Measurements from ENCODE around the gene AMMECR1.
"Not testable (repeated sequence)": the region's sequence is repeated elsewhere in the genome, so short reads cannot be mapped to it uniquely, and the experiment has no call there.

Gene AMMECR1

DNA sequence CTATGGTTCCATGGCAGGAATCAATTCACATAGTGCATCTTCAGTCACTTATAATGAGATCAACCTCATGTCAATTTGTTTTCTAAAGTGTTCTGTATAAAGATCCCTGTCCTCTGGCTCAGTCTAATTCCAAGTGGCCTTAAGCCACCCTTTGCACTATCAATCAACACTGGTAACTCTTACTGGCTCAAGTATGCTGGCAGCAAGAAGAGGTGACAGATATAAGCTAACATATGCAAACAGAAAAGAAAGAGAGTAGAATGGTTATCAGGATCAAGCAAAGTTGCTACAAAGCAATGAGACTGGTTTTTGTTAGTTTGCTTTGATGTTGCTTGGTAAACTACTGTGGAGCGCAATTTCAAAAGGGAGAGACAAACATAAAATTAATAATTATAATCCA lies 67.0 kb downstream of the AMMECR1 start:
- Histone ChIP-seq H2AFZ (no peak overlapping the region), H3K79me2 (no peaks in the 10 kb centered on the region), H3K36me3 (ENCODE audit: control insufficient read depth, insufficient read depth, low read length) (no peaks in the 10 kb centered on the region), H3K4me1 (no peaks in the 10 kb centered on the region), H3K4me2 (ENCODE audit: low read length) (no peak overlapping the region), H3K27ac (no peak overlapping the region), H3K9me3 (ENCODE audit: control insufficient read depth, low read length) (no peaks in the 10 kb centered on the region), H3K9ac (no peak overlapping the region), H3K27me3 (ENCODE audit: control insufficient read depth, insufficient read depth, low read length) (no peaks in the 10 kb centered on the region), H3K4me3 (ENCODE audit: low read depth, low read length) (no peak overlapping the region)
- TF ChIP-seq, protein P1, sequence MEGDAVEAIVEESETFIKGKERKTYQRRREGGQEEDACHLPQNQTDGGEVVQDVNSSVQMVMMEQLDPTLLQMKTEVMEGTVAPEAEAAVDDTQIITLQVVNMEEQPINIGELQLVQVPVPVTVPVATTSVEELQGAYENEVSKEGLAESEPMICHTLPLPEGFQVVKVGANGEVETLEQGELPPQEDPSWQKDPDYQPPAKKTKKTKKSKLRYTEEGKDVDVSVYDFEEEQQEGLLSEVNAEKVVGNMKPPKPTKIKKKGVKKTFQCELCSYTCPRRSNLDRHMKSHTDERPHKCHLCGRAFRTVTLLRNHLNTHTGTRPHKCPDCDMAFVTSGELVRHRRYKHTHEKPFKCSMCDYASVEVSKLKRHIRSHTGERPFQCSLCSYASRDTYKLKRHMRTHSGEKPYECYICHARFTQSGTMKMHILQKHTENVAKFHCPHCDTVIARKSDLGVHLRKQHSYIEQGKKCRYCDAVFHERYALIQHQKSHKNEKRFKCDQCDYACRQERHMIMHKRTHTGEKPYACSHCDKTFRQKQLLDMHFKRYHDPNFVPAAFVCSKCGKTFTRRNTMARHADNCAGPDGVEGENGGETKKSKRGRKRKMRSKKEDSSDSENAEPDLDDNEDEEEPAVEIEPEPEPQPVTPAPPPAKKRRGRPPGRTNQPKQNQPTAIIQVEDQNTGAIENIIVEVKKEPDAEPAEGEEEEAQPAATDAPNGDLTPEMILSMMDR (IDR thresholded peaks at IDR 0.05) = no peak

DNA sequence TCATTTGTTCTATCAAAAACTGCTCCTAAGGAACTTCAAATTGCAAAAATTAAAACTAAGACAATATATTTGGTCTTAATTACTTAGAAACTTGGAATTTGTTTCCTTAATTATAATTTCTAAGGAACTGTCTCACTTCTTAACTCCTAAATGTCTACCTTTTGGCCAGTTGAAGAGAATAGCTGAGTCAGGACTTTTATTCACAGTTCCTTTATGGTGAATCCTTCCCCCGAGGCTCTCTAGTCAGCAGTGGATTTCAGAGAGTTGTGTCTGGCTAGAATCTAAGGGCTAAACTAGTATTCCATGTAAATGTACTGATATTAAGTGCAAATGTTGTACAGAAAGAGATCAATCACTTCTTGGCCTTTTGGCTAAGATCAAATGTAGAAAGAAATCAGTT lies 69.3 kb downstream of the AMMECR1 start:
- Histone ChIP-seq H3K27me3 (ENCODE audit: control insufficient read depth, insufficient read depth, low read length) (no peaks in the 10 kb centered on the region), H3K4me3 (ENCODE audit: low read depth, low read length) (no peak overlapping the region), H3K79me2 (no peaks in the 10 kb centered on the region), H3K4me2 (ENCODE audit: low read length) (no peak overlapping the region), H3K4me1 (no peaks in the 10 kb centered on the region), H3K36me3 (ENCODE audit: control insufficient read depth, insufficient read depth, low read length) (no peaks in the 10 kb centered on the region), H3K27ac (no peak overlapping the region), H3K9me3 (ENCODE audit: control insufficient read depth, low read length) (no peaks in the 10 kb centered on the region), H2AFZ (no peak overlapping the region), H3K9ac (no peak overlapping the region)
- TF ChIP-seq, protein P1 (IDR thresholded peaks at IDR 0.05) = no peak

DNA sequence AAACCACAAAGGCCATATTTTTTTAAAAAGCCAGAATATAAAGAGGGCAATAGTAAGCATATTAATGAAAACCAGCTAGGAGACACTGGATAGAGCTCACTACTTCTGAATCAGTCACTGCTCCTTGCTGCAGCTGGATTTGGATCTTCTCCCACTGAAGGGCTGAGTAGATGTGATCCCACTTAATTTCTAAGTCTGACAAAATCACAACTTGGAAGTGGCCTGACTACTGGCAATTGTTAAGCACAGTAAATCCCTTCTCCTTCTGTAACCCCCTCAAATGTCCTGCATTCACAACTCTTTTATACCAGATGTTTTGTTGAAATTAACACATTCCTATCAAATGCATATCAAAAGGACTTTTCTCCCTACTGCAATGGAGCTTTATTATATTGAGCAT lies 72.9 kb downstream of the AMMECR1 start:
- Histone ChIP-seq H3K27ac (no peak overlapping the region), H3K9ac (no peak overlapping the region), H3K4me3 (ENCODE audit: low read depth, low read length) (no peak overlapping the region), H3K79me2 (no peaks in the 10 kb centered on the region), H3K4me2 (ENCODE audit: low read length) (no peak overlapping the region), H3K4me1 (no peaks in the 10 kb centered on the region), H3K27me3 (ENCODE audit: control insufficient read depth, insufficient read depth, low read length) (no peaks in the 10 kb centered on the region), H2AFZ (no peak overlapping the region), H3K9me3 (ENCODE audit: control insufficient read depth, low read length) (no peaks in the 10 kb centered on the region), H3K36me3 (ENCODE audit: control insufficient read depth, insufficient read depth, low read length) (no peaks in the 10 kb centered on the region)
- TF ChIP-seq, protein P1 (IDR thresholded peaks at IDR 0.05) = no peak

DNA sequence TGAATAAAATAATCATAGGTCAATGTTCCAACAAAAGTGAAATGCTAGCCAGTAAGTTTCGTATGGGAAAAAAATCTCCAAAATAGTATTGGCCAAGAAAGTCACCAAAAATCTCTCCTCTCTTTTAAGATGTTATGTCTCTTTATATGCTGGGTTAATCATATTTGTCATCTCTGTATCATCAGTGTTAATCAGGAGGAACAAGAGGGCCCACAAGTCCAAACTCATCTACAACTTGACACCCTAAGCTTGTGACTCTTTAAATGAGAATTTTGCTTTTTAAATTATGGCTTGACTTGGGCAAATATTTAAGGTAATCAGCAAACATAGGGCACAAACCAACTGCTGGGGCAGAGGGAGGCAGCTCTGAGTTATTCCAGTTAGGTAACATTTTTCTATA lies 75.5 kb downstream of the AMMECR1 start:
- no peaks in the 10 kb centered on the region for H3K27me3 ChIP-seq (ENCODE audit: control insufficient read depth, insufficient read depth, low read length)
- no peak overlapping the region for H3K4me2 ChIP-seq (ENCODE audit: low read length)
- TF ChIP-seq, protein P1 (IDR thresholded peaks at IDR 0.05) = no peak
- H3K4me3 ChIP-seq (ENCODE audit: low read depth, low read length) = no peak overlapping the region
- no peaks in the 10 kb centered on the region for H3K9me3 ChIP-seq (ENCODE audit: control insufficient read depth, low read length)
- H2AFZ ChIP-seq = no peak overlapping the region
- no peaks in the 10 kb centered on the region for H3K79me2 ChIP-seq
- no peaks in the 10 kb centered on the region for H3K4me1 ChIP-seq
- H3K9ac ChIP-seq = no peak overlapping the region
- H3K36me3 ChIP-seq (ENCODE audit: control insufficient read depth, insufficient read depth, low read length) = no peaks in the 10 kb centered on the region
- H3K27ac ChIP-seq = no peak overlapping the region

DNA sequence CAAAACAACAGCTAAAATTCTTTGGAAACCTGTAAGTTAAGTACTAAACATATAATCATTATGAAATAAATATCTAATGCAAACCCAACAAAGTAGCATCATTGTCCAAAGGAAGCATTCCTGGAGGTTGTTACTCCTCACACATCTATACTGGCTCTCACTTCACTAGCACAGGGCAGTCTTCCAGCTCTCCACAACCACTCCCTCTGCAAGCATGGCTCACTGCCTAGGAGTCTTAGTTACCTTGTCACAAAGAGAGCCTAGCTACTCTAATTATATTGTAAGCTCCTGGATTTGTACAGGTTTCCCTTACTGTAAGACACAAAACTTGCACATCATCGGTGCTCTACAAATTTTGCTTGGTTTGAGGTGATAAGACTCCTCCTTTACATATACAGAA lies 76.1 kb downstream of the AMMECR1 start:
- Histone ChIP-seq H3K36me3 (ENCODE audit: control insufficient read depth, insufficient read depth, low read length) (no peaks in the 10 kb centered on the region), H3K4me3 (ENCODE audit: low read depth, low read length) (no peak overlapping the region), H3K79me2 (no peaks in the 10 kb centered on the region), H3K27me3 (ENCODE audit: control insufficient read depth, insufficient read depth, low read length) (no peaks in the 10 kb centered on the region), H3K9me3 (ENCODE audit: control insufficient read depth, low read length) (no peaks in the 10 kb centered on the region), H3K27ac (no peak overlapping the region), H3K4me2 (ENCODE audit: low read length) (no peak overlapping the region), H3K4me1 (no peaks in the 10 kb centered on the region), H3K9ac (no peak overlapping the region), H2AFZ (no peak overlapping the region)
- TF ChIP-seq, protein P1 (IDR thresholded peaks at IDR 0.05) = no peak

DNA sequence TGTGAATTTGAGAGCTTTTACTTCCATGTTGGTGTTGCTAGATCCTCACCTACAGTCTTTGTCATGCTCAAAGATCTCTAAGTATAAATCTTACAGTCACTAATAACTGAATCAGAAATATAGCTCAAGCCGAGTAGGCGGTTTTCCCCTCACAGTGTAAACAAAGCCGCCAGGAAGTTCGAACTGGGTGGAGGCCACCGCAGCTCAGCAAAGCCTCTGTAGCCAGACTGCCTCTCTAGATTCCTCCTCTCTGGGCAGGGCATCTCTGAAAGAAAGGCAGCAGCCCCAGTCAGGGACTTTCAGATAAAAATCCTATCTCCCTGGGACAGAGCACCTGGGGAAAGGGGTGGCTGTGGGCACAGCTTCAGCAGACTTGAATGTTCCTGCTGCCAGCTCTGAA lies 79.6 kb downstream of the AMMECR1 start:
- H3K4me1 ChIP-seq; H3K79me2 ChIP-seq; H3K4me3 ChIP-seq (ENCODE audit: low read depth, low read length); H3K9me3 ChIP-seq (ENCODE audit: control insufficient read depth, low read length); H3K9ac ChIP-seq; H2AFZ ChIP-seq; H3K27me3 ChIP-seq (ENCODE audit: control insufficient read depth, insufficient read depth, low read length); H3K36me3 ChIP-seq (ENCODE audit: control insufficient read depth, insufficient read depth, low read length); H3K4me2 ChIP-seq (ENCODE audit: low read length); H3K27ac ChIP-seq: not testable (repeated sequence)

DNA sequence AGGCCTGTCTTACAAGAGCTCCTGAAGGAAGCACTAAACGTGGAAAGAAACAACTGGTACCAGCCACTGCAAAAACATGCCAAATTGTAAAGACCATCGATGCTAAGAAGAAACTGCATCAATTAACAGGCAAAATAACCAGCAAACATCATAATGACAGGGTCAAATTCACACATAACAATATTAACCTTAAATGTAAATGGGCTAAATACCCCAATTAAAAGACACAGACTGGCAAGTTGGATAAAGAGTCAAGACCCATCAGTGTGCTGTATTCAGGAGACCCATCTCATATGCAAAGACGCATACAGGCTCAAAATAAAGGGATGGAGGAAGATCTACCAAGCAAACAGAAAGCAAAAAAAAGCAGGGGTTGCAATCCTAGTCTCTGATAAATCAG lies 86.4 kb downstream of the AMMECR1 start:
- H3K27ac ChIP-seq; H3K9me3 ChIP-seq (ENCODE audit: control insufficient read depth, low read length); H3K79me2 ChIP-seq; H3K9ac ChIP-seq; H3K4me2 ChIP-seq (ENCODE audit: low read length); H3K27me3 ChIP-seq (ENCODE audit: control insufficient read depth, insufficient read depth, low read length); H3K4me1 ChIP-seq; H2AFZ ChIP-seq; H3K36me3 ChIP-seq (ENCODE audit: control insufficient read depth, insufficient read depth, low read length); H3K4me3 ChIP-seq (ENCODE audit: low read depth, low read length): not testable (repeated sequence)
